Measurements from ENCODE around the gene RIPOR1.

Gene RIPOR1

GRCh38 chr16:67539691-67540635, 11.3 kb downstream of the RIPOR1 start:
- no peak for DNase-seq (ENCODE audit: low read depth)

- DNase-seq (ENCODE audit: low read depth): no peak
Observed at GRCh38 chr16:67540756-67541155, 12.1 kb downstream of the RIPOR1 start.

- no peak for DNase-seq (ENCODE audit: low read depth)
Observed at GRCh38 chr16:67541391-67542263, 13.0 kb downstream of the RIPOR1 start.

GRCh38 chr16:67542464-67542863, 13.8 kb downstream of the RIPOR1 start:
- DNase-seq (ENCODE audit: low read depth): peak; percentile 51

GRCh38 chr16:67543036-67543435, 14.4 kb downstream of the RIPOR1 start:
- DNase-seq (ENCODE audit: low read depth): no peak

- DNase-seq (ENCODE audit: low read depth): no peak
Observed at GRCh38 chr16:67543582-67543981, 15.0 kb downstream of the RIPOR1 start.

GRCh38 chr16:67544329-67544841, 15.8 kb downstream of the RIPOR1 start:
- DNase-seq (ENCODE audit: low read depth): no peak

GRCh38 chr16:67544844-67545664, 16.4 kb downstream of the RIPOR1 start:
- DNase-seq (ENCODE audit: low read depth): no peak

GRCh38 chr16:67545665-67546024, 17.0 kb downstream of the RIPOR1 start:
- DNase-seq (ENCODE audit: low read depth): no peak

GRCh38 chr16:67546091-67546501, 17.5 kb downstream of the RIPOR1 start:
- no peak for DNase-seq (ENCODE audit: low read depth)

GRCh38 chr16:67546761-67547422, 18.3 kb downstream of the RIPOR1 start:
- DNase-seq (ENCODE audit: low read depth): peak; percentile 48

GRCh38 chr16:67547423-67548264, 19.0 kb downstream of the RIPOR1 start:
- DNase-seq (ENCODE audit: low read depth): no peak

GRCh38 chr16:67548265-67549126, 19.9 kb downstream of the RIPOR1 start:
- no peak for DNase-seq (ENCODE audit: low read depth)

GRCh38 chr16:67549240-67549639, 20.6 kb downstream of the RIPOR1 start:
- DNase-seq (ENCODE audit: low read depth): no peak

GRCh38 chr16:67549936-67550335, 21.3 kb downstream of the RIPOR1 start:
- no peak for DNase-seq (ENCODE audit: low read depth)

GRCh38 chr16:67551091-67551490, 22.5 kb downstream of the RIPOR1 start:
- DNase-seq (ENCODE audit: low read depth): no peak

GRCh38 chr16:67551972-67552371, 23.3 kb downstream of the RIPOR1 start:
- DNase-seq (ENCODE audit: low read depth): no peak

GRCh38 chr16:67552476-67552875, 23.8 kb downstream of the RIPOR1 start:
- no peak for DNase-seq (ENCODE audit: low read depth)

- DNase-seq (ENCODE audit: low read depth): no peak
Observed at GRCh38 chr16:67555795-67556212, 27.2 kb downstream of the RIPOR1 start.

All from stimulated activated CD8-positive, alpha-beta memory T cell treated with anti-CD3 and anti-CD28 coated beads, Interleukin-7, amount 100 ng/mL, for 24 hours (primary cell).